HG03469 (cell line): ENCODE results near the gene SH3GL1.

Source experiments
- ATAC-seq: cut with Tn5 transposase; IDR thresholded peaks from one replicate; pipeline ENCODE4 v1.9.1; 2021; ENCODE audit warnings: mild to moderate bottlenecking, moderate library complexity, moderate number of reproducible peaks; ENCODE audit not compliant: unreplicated experiment

The SH3GL1 gene

DNA sequence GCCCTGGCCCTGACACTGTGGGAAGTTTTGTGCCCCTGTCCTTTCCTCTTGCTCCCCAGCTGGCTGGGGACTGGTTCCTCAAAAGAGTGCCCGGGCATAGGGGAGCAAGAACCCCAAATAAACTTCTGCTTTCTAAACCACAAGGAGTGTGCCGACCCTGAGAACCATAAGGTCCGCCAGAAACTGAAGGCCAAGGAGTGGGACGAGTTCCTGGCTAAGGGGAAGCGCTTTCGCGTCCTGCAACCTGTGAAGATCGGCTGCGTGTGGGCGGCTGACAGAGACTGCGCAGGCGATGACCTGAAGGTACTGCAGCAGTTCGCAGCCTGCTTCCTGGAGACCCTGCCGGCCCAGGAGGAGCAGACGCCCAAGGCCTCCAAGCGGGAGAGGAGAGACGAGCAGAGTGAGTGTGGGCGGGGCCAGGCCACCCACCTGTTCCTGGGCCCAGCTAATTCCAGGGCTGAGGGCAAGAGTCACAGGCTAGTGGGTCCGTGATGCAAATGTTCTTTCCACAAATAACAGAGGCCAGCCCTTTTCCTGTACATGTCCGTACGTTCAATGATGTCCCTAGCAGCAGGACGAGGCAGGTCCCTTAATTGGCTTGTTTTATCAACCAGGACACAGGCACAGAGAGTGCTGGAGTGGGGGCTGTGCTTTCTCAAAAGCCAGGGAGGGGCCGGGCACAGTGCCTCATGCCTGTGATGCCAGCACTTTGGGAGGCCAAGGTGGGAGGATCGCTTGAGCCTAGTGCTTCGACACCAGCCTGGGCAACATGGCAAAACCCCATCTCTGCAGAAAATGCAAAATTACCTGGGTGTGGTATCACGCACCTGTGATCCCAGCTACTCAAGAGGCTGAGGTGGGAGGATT, 31.7 kb upstream of the SH3GL1 start:
- ATAC-seq: no peak

DNA sequence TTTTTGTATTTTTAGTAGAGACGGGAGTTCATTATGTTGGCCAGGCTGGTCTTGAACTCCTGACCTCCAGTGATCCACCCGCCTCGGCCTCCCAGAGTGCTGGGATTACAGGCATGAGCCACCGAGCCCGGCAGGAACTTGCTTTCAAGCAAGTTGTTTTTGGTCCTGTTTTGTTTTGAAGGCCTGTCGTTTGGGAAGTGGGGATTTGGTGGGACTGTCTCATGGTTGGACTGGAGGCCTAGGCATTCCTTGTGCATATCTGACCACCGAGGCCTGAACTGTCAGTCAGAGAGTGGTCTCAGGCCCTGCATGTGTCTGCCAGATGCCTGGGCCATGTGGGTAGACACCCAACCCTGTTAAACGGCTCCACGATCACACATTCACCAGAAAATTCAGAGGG, 30.9 kb upstream of the SH3GL1 start:
- no peak for ATAC-seq

DNA sequence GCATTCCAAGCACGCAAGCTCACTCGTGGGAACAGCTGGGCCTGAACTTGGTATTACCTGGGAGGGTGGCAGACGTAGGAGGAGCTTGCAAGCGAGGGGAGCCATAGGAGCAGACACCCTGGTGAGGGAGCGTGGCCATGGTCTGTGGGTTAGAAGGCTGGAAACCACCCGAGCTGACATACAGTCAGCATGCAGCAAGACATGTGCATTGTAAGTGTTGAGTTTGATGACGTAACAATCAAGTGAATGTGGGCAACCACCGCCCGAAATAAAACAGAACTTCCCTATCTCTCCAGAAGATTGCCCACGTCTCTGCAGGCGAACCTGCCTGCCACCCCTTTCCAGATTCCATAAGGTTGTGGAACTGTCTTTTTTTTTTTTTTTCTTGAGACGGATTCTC, 30.4 kb upstream of the SH3GL1 start:
- no peak for ATAC-seq

DNA sequence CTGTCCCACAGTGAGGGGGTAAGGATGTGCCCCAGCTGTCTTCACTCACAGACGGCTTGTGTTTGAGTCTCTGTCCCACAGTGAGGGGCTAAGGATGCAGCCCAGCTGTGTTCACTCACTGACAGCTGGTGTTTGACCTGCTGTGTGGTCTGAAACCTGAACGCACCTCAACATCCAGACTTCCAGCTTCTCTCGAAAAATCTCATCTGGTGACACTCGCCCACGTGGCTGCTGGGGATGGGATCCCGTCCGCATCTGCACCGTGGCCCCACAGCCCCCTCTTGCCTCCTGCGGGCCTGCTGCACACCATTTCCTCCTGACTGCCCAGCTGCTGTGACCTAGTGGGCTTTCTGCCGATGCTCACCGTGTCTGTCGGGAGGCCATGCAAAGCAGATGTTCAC, 29.4 kb upstream of the SH3GL1 start:
- no peak for ATAC-seq

DNA sequence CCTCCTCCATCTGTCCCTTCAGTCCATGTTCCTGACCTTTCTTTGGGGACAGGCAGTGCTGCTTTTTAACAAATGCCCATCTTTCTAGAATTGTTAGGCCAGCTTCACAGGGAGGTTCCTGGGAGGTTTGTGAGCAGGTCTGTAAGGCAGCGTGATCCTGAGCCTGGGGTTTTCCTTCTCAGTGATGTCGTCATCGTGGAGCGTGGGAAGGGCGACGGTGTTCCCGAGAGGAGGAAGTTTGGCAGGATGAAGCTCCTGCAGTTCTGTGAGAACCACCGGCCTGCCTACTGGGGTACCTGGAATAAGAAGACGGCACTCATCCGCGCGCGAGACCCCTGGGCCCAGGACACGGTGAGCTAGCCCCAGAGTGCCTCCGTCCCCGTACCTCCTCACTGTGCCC, 28.9 kb upstream of the SH3GL1 start:
- no peak for ATAC-seq

DNA sequence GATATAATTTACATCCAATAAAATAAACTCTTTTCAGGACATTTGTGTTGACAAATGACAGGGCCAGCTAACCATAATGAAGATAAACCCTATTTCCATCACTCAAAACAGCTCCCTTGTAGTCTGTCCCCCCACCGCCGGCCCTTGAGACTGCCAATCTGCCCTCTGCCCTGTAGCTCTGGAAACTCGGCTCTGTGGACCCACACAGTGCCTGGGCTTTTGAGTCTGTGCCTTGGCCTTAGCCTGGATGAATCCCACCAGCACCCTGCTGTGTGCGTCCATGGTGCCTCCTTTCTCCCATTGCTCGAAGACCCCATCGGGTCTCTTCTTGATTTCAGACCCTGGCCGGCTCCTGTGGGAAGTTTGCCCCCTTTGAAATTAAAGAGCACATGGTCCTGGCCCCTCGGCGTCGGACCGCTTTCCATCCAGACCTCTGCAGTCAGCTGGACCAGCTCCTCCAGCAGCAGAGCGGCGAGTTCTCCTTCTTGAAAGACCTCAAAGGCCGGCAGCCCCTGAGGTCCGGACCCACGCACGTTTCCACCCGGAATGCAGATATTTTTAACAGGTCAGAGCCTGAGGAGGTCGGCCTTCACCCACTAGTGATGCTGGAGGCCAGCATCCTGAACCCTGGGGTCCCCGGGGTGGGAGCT, 28.1 kb upstream of the SH3GL1 start:
- no peak for ATAC-seq

DNA sequence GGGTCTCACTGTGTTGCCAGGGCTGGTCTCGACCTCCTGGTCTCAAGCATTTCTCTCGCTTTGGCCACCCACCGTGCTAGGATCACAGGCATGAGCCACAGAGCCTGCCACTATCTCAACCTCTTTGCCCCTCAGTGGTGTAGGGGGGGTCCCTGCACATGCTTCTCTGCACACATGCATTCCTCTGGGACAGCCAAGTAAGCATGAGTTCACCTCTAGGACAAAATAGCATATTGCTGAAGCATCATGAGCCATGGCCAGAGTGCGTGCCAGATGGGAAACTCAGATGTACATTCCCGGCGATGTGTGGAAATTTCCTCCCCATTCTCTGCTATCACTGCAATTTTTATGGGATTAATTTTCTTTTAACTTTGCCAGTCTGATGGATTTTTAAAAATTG, 25.2 kb upstream of the SH3GL1 start:
- ATAC-seq: no peak

DNA sequence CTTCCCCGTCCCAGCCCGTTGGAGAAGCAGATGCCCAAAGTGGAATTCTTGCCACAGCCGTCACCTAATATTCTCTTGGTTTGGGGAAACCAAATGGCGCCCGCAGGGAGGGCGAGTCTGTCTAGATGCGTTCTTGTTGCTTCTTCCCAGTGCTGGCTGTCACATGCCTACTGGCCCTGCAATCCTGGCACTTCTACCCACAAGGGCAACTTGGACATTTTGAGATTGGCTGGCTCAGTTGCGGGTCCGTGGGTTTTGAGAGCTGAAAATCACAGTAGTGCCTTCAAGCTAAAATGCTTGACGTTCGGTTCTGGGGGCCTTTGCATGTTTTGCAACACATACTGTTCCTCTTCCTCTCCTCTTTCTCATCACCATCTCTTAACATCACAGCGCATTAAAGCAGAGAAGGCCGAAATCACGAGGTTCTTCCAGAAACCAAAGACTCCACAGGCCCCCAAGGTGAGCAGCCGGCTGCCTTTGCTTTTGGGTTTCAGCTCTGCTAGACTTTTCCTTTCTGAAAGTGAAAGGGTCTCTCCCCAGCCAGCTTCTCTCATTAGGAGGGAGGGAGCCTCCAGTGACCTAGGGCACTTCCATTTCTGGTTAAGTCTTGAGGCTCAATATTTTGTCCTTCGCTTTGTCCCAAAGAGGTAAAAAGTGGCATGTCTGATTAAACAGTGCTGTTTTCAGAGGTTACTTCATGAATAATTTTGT, 23.2 kb upstream of the SH3GL1 start:
- ATAC-seq: no peak

DNA sequence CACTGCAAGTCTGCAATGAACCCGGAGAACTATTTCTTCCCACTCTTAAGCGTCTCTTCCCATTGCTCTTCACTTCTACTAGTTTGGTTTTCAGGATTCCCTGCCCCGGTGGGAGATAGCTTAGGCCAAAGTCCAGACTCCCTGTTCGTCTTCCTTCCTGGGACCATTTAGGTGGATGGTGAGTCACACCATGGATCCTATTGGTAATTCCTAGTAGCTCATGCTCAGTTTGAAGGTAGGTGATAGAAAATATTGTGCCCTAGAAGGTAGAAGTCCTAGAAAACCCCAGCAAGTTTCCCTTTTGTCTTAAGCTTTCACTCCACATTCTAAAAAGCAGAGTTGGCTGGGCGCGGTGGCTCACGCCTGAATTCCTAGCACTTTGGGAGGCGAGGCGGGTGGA, 15.9 kb upstream of the SH3GL1 start:
- no peak for ATAC-seq

DNA sequence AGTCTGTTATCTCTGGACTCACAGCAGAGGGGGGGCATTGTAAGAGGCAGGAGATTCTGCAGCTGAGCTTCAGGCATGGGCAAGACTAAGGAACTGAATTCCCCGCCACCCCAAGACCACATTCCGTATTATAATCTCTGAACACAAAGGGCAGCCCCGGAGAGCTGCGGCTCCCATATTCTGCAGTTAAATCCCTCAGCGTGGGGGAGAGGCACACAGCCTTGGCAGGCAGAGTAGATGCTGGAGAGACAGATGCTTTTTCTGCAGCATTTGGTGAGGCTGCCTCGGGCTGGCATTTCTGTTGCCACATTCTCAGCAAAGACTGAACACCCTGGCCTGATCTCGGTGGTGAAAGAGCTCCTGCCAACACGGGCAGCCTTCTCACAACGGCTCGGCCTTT, 15.0 kb upstream of the SH3GL1 start:
- no peak for ATAC-seq

DNA sequence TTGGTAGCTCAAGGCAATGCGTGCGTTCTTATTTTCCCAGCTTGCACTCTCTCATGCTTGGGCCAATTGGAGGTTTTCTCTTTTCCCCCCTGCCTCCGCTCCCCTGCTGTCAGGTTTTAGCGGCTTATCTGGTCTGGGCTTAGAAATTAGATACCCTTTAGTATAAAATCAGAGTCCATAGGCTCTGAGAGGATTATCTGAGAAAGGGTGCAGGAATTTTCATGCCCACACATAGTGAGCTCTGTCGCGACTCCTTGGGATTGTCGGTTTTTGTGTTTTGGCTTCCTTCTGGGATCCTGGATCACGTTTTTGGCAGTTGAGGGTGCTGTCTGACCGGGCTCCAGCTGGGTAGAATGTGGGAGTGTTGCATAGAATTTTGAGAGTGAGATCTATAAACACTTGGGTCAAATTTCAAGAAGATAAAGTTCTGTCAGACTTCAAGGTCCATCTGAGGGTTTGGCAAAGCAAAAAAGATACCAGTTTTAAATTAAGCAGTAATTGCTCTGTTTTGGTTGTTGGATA, 14.5 kb upstream of the SH3GL1 start:
- ATAC-seq: no peak

DNA sequence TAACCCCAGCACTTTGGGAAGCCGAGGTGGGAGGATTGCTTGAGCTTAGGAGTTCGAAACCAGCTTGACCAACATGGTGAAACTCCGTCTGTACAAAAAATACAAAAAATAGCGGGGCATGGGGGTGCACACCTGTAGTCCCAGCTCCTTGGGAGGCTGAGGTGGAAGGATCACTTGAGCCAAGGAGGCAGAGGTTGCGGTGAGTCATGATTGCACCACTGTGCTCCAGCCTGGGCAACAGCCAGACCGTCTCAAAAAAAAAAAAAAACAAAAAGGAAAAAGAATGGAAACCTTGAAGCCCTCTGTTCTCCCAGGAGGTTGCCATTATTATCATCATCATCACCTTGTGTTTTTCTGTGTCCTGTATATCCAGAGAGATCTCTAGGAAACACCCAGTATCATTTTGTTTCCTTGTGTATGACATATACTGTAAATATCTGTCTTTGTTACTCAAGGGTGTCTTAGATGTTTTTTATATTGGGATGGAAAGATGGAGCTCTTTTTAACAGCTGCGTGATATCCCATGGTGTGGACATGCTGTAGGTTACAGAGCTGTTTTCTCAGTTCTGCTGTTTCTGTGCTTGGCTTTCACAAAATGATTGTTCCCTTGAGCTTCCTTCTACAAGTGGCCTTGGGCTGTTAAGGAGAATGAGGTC, 13.9 kb upstream of the SH3GL1 start:
- ATAC-seq: no peak

DNA sequence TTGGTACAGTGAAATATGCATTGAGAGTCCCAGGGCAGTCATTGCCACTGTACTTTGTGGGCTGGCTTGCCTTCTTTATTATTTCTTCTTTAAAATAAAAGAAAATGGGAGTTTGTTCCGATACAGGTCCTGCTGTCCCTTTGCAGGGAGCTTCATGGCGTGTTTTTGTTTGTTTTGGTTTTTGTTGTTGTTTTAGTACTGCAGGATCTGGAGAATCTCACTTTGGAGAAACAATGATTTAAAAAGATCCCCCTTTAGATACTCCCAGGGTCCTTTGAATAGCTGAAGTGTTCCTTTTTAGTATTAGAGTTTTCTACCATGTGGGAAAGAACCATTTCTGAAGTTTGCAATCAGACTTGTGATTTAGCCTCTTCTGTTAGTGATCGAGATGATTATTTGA, 13.2 kb upstream of the SH3GL1 start:
- ATAC-seq: no peak

DNA sequence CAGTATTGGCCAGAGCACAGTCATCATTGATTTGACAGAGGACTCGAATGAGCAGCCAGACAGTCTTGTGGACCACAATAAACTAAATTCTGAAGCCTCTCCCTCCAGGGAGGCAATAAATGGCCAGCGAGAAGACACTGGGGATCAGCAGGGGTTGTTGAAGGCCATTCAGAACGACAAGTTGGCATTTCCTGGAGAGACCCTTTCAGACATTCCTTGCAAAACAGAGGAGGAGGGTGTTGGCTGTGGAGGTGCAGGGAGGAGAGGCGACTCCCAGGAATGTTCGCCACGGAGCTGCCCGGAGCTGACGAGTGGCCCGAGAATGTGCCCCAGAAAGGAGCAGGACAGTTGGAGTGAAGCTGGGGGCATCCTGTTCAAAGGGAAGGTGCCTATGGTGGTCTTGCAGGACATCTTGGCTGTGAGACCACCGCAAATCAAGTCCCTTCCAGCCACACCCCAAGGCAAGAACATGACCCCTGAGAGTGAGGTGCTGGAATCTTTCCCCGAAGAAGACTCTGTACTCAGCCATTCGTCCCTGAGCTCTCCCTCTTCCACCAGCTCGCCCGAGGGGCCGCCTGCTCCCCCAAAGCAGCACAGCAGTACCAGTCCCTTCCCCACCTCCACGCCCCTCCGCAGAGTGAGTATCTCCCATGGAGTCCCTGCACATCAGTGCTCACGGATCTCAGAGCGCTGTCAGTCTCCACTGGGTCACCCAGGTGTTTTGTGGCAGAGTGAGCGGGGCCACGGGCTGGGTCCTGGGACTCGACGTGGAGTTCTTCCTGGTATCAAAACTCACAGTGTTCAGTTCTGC, 9.0 kb upstream of the SH3GL1 start:
- no peak for ATAC-seq

DNA sequence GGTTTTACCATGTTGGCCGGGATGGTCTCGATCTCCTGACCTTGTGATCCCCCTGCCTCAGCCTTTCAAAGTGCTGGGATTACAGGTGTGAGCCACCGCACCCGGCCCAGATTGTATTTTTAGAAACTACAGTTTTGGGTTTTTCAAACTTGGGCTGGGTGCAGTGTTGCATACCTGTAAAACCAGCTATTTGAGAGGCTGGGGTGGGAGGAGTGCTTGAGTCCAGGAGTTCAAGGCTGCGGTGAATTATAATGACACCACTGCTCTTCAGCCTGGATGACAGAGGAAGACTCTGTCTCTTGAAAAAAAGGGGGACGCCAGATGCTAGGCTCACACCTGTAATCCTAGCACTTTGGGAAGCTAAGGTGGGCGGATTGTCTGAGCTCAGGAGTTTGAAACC, 6.3 kb upstream of the SH3GL1 start:
- ATAC-seq: no peak

DNA sequence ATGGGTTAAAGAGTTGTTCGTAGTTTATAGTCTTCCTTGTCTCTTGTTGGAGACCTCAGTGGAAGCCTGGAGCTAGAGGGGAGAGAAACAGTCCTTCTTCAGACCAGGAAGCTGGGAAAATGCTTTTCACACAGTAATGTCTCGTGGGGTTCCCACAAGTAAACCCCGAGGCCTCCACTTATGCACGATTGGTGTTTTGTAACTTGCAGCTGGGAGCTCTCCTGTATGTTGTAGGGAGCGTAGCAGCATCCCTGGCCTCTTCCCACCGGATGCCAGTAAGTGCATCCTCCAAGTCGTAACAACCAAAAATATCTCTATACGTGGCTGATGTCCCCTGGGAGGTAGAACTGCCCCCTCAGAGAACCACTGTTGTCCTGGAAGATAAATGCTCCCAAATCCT, 5.6 kb upstream of the SH3GL1 start:
- no peak for ATAC-seq

DNA sequence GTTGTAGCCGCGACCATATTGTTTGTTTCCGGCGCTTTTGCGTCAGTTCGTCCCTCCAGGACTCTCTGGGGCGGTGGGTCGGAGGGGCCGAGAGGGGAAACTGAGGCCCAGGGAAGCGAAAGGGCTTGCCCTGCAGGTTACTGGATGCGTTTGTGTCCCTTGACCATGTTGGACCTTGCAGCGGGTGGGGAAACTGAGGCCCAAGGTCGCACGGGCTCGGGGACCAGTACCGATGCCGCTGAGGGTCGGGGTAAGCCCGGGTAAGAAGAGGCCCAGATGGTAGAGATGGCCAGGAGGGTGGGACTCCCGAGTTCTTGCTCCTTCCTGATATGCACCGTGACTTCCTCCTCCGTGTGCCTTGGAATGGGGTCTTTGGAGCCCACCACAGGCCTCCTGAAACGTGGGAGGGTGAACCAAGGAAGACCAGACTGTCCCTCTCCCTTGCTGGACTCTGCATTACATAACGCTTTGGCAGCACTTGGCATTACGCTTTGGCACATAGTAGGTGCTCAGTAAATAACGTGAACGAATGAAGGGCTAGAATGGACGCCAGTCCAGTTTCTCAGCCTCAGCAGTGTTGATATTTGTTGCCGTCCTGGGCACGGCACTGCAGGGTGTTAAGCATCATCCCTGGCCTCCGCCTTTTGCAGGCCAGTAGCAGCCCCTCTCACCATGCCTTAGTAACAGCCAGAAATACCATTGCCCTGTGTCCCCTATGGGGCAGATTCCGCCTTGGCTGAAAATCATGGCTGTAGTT, 2.8 kb upstream of the SH3GL1 start:
- no peak for ATAC-seq

DNA sequence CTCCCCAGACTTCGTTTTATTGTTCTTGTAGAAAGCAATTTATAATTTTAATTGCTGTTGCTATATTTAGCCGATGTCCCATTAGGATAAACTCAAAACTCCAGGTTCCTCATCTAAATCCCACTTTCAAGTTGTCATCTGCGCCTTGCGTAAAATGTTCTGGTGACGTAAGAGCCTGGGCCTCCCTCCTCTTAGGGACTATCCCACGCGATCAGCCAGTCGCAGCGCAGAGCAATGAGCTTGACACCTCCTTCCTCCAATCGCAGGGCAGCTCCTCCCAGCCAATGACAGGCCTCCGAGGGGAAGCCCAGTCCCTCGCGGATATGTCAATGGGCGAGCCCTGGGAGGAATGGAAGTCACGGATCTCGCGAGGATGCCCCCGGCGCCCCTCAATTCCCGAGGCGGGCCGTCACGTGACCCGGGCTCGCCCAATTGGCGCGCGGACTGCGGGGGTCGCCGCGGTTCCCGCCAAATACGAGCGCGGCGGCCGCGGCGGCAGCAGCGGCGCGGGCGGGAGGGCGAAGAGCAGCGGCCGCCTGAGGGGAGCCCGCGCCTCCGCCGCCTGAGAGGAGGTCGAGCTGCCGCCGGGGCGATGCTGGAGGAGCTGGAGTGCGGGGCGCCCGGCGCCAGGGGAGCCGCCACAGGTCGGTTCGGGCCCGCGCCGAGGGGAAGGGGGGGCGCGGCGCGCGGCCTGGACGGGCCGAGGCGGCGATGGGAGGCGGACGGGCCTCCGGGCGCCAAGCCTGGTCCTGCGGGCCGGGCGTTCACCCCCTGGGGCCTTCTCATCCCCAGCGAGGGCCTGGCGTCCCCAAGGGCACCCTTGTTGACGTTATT, 2.0 kb upstream of the SH3GL1 start, which contains the start of gene CHAF1A:
CHAF1A (plus strand) TSS at position 470 of the 834 bp plus-strand sequence; CDS start at position 593, 123 bp downstream.
- ATAC-seq: peak; percentile 58

DNA sequence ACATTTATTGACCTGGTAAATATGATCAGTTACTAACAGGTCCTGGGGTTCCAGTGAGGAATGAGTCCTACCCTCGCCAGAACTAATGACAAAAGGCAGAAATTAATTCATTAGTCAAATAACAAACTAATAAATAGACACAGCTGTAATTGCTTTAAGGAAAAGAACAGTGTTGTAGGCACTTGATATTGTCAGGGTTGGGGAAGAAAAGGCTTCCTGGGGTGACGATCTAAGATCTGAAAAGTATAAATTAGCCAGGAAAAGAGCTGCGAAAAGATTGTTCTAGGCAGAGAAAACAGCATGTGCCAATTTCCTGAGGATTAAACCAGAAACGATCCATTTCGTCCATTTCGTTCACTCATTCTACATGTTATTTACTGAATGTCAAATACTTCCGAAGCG, 1.4 kb upstream of the SH3GL1 start:
- ATAC-seq: no peak
